Motor neuron (in vitro differentiated cells): ENCODE results near the gene RHOT1. TPM values are rescaled to one million over a fixed set of nuclear protein-coding genes. Genes with fewer than 3 reads are reported as not detected.
"Not testable (repeated sequence)": the region's sequence is repeated elsewhere in the genome, so short reads cannot be mapped to it uniquely, and the experiment has no call there.

ENCODE experiments used
- ATAC-seq, 8 experiments: fragments of 200-7000 bp; cut with Tn5 transposase; replicated peaks in 6 of 8; 2 replicates each; pipeline ENCODE4 v1.8.0; 2021; ENCODE audit warnings: mild to moderate bottlenecking in 8 of 8, moderate library complexity in 8 of 8
- H3K27ac ChIP-seq, 2 donors: fragments of 250-450 bp; sonication (Bioruptor Pico); 2 replicates each; pipeline ENCODE4 v1.9.0; 2021; ENCODE audit warnings: antibody characterized with exemption in 2 of 2, mild to moderate bottlenecking in 2 of 2, moderate library complexity in 1 of 2
- H3K4me1 ChIP-seq, 2 donors: fragments of 250-450 bp; sonication (Bioruptor Pico); replicated peaks in 1 of 2; 2 replicates each; pipeline ENCODE4 v1.6.1; 2021; ENCODE audit warnings: antibody characterized with exemption in 2 of 2, mild to moderate bottlenecking in 2 of 2, moderate library complexity in 1 of 2
- H3K4me3 ChIP-seq, 5 donors: fragments of 250-450 bp; sonication (Bioruptor Pico); 2 replicates each; pipeline ENCODE4 v1.9.0; 2021; ENCODE audit warnings: antibody characterized with exemption in 5 of 5, mild to moderate bottlenecking in 5 of 5, moderate library complexity in 4 of 5
- WGBS, 10 experiments: fragments of 450-650 bp; shearing (Covaris generic); methylation state at CpG; one replicate each; pipeline ENCODE4 v1.0.0; 2022; 5-methylcytosine and 5-hydroxymethylcytosine counted together
- in situ Hi-C, 9 experiments: fragments of 400-800 bp; cut with MboI; loops; one replicate each; pipeline ENCODE4 v1.15.0; 2021; ENCODE audit warnings: low sequenced_read_pairs in 9 of 9, low pct_unique_long_range_greater_than_20kb in 2 of 9; ENCODE audit not compliant: unreplicated experiment in 9 of 9
- total RNA-seq, 8 experiments: library from RNA; unstranded; fragments of 300-600 nt; gene quantifications; 2 replicates each; pipeline versions ENCODE4 v1.2.3 to v1.2.4, GENCODE V29; 2022

RHOT1 gene
- total RNA-seq, 8 experiments from 2014 or later, result 21.3 to 64.4 (median 52.9) TPM

GRCh38 chr17:32112416-32112815, 29.9 kb upstream of the RHOT1 start:
- WGBS, 10 experiments, result 92 to 100% (median 95%) methylated on average over 1 to 19 of the region's 20 CpGs; no CpG with 5 or more reads in 3 of the 10 experiments

GRCh38 chr17:32114536-32114935, 27.8 kb upstream of the RHOT1 start:
- Histone ChIP-seq H3K4me1 (peaks cover 9 to 10% of the 10 kb centered on the region in 2 donors), H3K4me3 (no peak overlapping the region), H3K27ac (no peak overlapping the region)
- ATAC-seq, result no peak
- whole genome bisulfite sequencing, 10 experiments, result 34 to 100% (median 57%) methylated on average over 1 to 4 of the region's 4 CpGs; no CpG with 5 or more reads in 1 of the 10 experiments
- in situ Hi-C loops, result no loop called here

More at GRCh38 chr17:32112416-32112815, 29.9 kb upstream of the RHOT1 start:
- H3K4me1 ChIP-seq, result peaks cover 9 to 10% of the 10 kb centered on the region in 2 donors
- H3K27ac ChIP-seq, result no peak overlapping the region
- in situ Hi-C loops, result no loop called here
- H3K4me3 ChIP-seq, result no peak overlapping the region
- no peak for ATAC-seq

GRCh38 chr17:32115546-32115945, 26.8 kb upstream of the RHOT1 start:
- H3K27ac ChIP-seq, in situ Hi-C loops, H3K4me3 ChIP-seq: not testable (repeated sequence)
- H3K4me1 ChIP-seq, result peaks cover 15 to 18% of the 10 kb centered on the region in 2 donors
- peak in 2 of 8 experiments; percentile 79 to 87 for ATAC-seq
- WGBS, 10 experiments, result 25% methylated on average over 1 of the region's 8 CpGs; no CpG with 5 or more reads in 9 of the 10 experiments

- in situ Hi-C loops, result no loop called here
- ATAC-seq, result no peak
- WGBS, 10 experiments, result 20 to 74% (median 64%) methylated on average over 1 to 2 of the region's 2 CpGs; no CpG with 5 or more reads in 4 of the 10 experiments
These were observed 25.4 kb upstream of the RHOT1 start for GRCh38 chr17:32116937-32117336.

GRCh38 chr17:32117399-32117798, 24.9 kb upstream of the RHOT1 start:
- Histone ChIP-seq H3K4me3 (no peak overlapping the region), H3K27ac (no peak overlapping the region), H3K4me1 (peaks cover 7 to 14% of the 10 kb centered on the region in 2 donors)
- peak in 3 of 8 experiments; percentile 41 to 75 (median 46) for ATAC-seq
- WGBS, 10 experiments, result 23 to 69% (median 50%) methylated on average over 1 to 6 of the region's 8 CpGs; no CpG with 5 or more reads in 5 of the 10 experiments
- in situ Hi-C loops, result no loop called here

More at GRCh38 chr17:32116937-32117336, 25.4 kb upstream of the RHOT1 start:
- Histone ChIP-seq H3K4me1 (peaks cover 8 to 14% of the 10 kb centered on the region in 2 donors), H3K4me3 (no peak overlapping the region), H3K27ac (no peak overlapping the region)

DNA sequence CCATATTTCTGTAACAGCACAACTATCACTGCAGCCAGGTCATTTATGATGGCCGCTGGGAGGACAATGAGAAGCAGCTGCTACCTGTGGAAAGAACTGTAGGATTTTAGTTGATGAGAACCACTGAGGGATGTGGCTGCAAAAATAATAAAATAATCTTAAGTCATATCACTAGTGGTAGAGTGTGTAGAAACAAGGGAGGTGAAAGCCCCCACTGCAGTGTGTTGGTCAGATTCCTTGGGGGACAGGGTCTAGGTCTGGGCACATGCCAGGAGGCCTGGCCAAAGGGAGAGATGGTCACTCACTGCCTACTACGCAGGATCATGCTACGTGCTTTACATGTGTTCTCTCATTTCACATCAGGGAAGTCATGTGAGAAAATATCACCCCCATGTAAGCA, 24.2 kb upstream of the RHOT1 start:
- H3K4me3 ChIP-seq, H3K27ac ChIP-seq, ATAC-seq, in situ Hi-C loops: not testable (repeated sequence)
- peaks cover 7 to 14% of the 10 kb centered on the region in 2 donors for H3K4me1 ChIP-seq
- WGBS, 10 experiments, result 80 to 100% (median 100%) methylated on average over 1 to 2 of the region's 3 CpGs; no CpG with 5 or more reads in 3 of the 10 experiments

DNA sequence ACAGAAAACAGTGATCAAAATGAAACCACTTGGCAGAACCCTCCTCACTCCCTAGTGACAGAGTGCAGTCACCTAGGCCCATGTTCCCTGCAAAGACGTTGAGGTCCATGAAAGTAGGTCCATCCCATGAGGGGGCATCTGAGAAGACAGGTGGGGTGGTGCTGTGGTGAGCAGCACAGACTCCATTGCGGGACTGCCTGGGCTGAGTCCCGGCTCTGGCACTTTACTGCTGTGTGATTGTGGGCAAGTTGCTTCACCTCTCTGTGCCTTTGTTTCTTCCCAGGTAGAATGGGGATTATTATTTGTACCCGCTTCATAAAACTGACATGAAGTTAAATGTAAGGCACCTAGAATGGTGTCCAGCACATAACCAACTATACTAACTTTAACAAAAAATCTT, 23.5 kb upstream of the RHOT1 start:
- 0 to 100% (median 96%) methylated on average over 1 to 2 of the region's 4 CpGs; no CpG with 5 or more reads in 4 of the 10 experiments for WGBS, 10 experiments
- Histone ChIP-seq H3K4me3 (no peak overlapping the region), H3K27ac (no peak overlapping the region), H3K4me1 (peaks cover 7 to 14% of the 10 kb centered on the region in 2 donors)
- ATAC-seq, result no peak
- in situ Hi-C loops, result no loop called here

DNA sequence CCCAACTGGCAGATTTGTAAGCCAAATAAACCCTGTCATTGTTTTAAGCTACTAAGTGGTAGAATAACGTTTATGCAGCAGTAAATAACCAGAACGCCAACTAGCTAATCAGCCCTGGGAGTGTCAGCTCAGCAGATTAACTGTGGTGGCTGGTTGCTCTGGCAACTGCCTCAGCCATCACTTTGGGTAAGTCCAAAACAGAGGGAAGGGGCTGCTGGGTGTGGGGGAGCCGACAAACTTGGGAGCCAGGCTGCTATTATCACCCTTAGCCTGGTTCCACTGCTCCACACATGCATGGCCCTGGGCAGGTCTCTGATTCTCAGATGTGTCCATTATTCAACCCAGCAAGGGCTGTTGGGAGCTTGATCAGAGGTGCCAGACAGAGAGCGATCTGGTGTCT, 22.2 kb upstream of the RHOT1 start:
- Histone ChIP-seq H3K27ac (no peak overlapping the region), H3K4me3 (no peak overlapping the region), H3K4me1 (peaks cover 7 to 12% of the 10 kb centered on the region in 2 donors)
- in situ Hi-C loops, result no loop called here
- WGBS, 10 experiments, result 30 to 67% (median 42%) methylated on average over 1 to 3 of the region's 4 CpGs; no CpG with 5 or more reads in 6 of the 10 experiments
- ATAC-seq, result peak in 5 of 8 experiments; percentile 53 to 71 (median 67)

- in situ Hi-C loops, result no loop called here
- peaks cover 7 to 12% of the 10 kb centered on the region in 2 donors for H3K4me1 ChIP-seq
- no peak overlapping the region for H3K4me3 ChIP-seq
- WGBS, 10 experiments, result 33 to 100% (median 68%) methylated on average over 1 to 2 of the region's 3 CpGs; no CpG with 5 or more reads in 4 of the 10 experiments
- no peak overlapping the region for H3K27ac ChIP-seq
- ATAC-seq, result no peak
These were observed 21.6 kb upstream of the RHOT1 start for GRCh38 chr17:32120716-32121115.

GRCh38 chr17:32123782-32124181, 18.5 kb upstream of the RHOT1 start:
- no peak overlapping the region for H3K4me3 ChIP-seq
- no peak for ATAC-seq

GRCh38 chr17:32124985-32125847, 17.1 kb upstream of the RHOT1 start:
- Histone ChIP-seq H3K4me1 (peaks cover 3 to 11% of the 10 kb centered on the region in 2 donors), H3K4me3 (no peak overlapping the region), H3K27ac (no peak overlapping the region)
- 72 to 100% (median 88%) methylated on average over 1 to 10 of the region's 13 CpGs for WGBS, 10 experiments
- in situ Hi-C loops, result no loop called here
- ATAC-seq, result no peak

More at GRCh38 chr17:32123782-32124181, 18.5 kb upstream of the RHOT1 start:
- H3K27ac ChIP-seq, result no peak overlapping the region
- in situ Hi-C loops, result no loop called here
- 4 to 100% (median 78%) methylated on average over 1 to 6 of the region's 6 CpGs for WGBS, 10 experiments
- peaks cover 7 to 16% of the 10 kb centered on the region in 2 donors for H3K4me1 ChIP-seq

- in situ Hi-C loops, result no loop called here
- WGBS, 10 experiments, result 80 to 100% (median 100%) methylated on average over 1 to 2 of the region's 2 CpGs; no CpG with 5 or more reads in 3 of the 10 experiments
These were observed 16.5 kb upstream of the RHOT1 start for GRCh38 chr17:32125848-32126153.

DNA sequence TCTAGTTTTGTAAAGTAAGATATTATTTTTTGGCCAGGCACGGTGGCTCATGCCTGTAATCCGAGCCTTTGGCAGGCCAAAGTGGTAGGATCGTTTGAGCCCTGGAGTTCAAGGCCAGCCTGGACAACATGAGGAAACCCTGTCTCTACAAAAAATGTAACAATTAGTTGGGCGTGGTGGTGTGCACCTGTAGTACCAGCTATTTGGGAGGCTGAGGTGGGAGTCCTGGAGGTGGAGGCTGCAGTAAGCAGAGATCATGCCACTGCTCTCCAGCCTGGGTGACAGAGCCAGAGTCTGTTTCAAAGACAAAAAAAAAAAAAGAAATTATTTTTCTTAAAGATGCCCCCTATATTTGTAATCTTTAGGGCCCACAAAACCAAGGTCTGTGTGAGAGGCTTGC, 16.0 kb upstream of the RHOT1 start:
- no peak for ATAC-seq
- WGBS, 10 experiments, result 40 to 93% (median 79%) methylated on average over 1 to 3 of the region's 4 CpGs; no CpG with 5 or more reads in 3 of the 10 experiments
- no peak overlapping the region for H3K4me3 ChIP-seq
- H3K27ac ChIP-seq, result no peak overlapping the region
- in situ Hi-C loops, result no loop called here
- peaks cover 0 to 4% of the 10 kb centered on the region in 2 donors for H3K4me1 ChIP-seq

More at GRCh38 chr17:32125848-32126153, 16.5 kb upstream of the RHOT1 start:
- ATAC-seq, result no peak
- Histone ChIP-seq H3K27ac (no peak overlapping the region), H3K4me1 (peaks cover 0 to 5% of the 10 kb centered on the region in 2 donors), H3K4me3 (no peak overlapping the region)
